PC-3 (cell line): ENCODE results near the gene SLC16A13.

ENCODE experiments used
- EZH2phosphoT487 ChIP-seq: fragments of 300-600 bp; sonication (generic); IDR thresholded peaks from 2 replicates; pipeline ENCODE4 v1.6.1; 2018; ENCODE audit warnings: mild to moderate bottlenecking, antibody characterized with exemption, low read length, borderline replicate concordance
- TF ChIP-seq, protein P1 (sequence below): fragments of 300-600 bp; sonication (generic); conservative IDR thresholded peaks from 2 replicates; pipeline ENCODE4 v1.5.1; 2017; ENCODE audit warnings: antibody characterized with exemption, low read depth, mild to moderate bottlenecking, low read length

DNA sequence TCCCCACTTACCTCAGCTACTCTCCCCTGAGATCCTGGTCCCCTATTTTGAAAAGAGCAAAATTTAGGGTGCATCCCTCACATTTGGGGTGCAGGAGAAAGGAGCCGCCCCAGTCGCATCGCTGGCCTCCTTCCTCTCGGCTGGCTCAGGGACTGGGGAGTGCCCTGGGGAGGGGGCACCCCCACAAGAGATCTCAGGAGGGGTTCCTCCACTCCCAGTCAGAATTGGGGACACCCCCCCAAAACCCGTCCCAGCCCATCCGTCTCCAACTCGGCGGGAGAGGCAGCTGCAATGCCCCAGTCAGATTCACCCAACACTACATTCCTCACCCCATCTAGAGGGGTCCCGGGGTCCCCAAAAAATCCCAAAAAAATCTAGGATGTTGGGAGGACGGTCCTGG, 16.4 kb upstream of the SLC16A13 start:
- TF ChIP-seq, protein P1, sequence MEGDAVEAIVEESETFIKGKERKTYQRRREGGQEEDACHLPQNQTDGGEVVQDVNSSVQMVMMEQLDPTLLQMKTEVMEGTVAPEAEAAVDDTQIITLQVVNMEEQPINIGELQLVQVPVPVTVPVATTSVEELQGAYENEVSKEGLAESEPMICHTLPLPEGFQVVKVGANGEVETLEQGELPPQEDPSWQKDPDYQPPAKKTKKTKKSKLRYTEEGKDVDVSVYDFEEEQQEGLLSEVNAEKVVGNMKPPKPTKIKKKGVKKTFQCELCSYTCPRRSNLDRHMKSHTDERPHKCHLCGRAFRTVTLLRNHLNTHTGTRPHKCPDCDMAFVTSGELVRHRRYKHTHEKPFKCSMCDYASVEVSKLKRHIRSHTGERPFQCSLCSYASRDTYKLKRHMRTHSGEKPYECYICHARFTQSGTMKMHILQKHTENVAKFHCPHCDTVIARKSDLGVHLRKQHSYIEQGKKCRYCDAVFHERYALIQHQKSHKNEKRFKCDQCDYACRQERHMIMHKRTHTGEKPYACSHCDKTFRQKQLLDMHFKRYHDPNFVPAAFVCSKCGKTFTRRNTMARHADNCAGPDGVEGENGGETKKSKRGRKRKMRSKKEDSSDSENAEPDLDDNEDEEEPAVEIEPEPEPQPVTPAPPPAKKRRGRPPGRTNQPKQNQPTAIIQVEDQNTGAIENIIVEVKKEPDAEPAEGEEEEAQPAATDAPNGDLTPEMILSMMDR, result no peak
- no peak for TF ChIP-seq EZH2phosphoT487
